ENCODE data around the gene KIAA0586.

GRCh38 chr14:58398895-58399294, 28.6 kb upstream of the KIAA0586 start:
- TF ChIP-seq OSR1 (CRISPR knock-in tag; IDR thresholded peaks at IDR 0.05) (no peak), SNAI2 (CRISPR knock-in tag; IDR thresholded peaks at IDR 0.05) (no peak), ZNF8 (CRISPR knock-in tag; IDR thresholded peaks at IDR 0.05) (no peak), ZFP30 (CRISPR knock-in tag; IDR thresholded peaks at IDR 0.05) (no peak), ISL1 (CRISPR knock-in tag; IDR thresholded peaks at IDR 0.05) (no peak), PATZ1 (CRISPR knock-in tag; IDR thresholded peaks at IDR 0.05; ENCODE audit: borderline replicate concordance) (no peak), ZC3H10 (CRISPR knock-in tag; IDR thresholded peaks at IDR 0.05) (no peak), CREB5 (CRISPR knock-in tag; IDR thresholded peaks at IDR 0.05; ENCODE audit: low read depth) (no peak)

All from SK-N-SH treated with all-trans-retinoic acid at 6 μM for 48 hours (cell line).